Stimulated activated CD8-positive, alpha-beta memory T cell treated with anti-CD3 and anti-CD28 coated beads, Interleukin-2, amount 100 ng/mL, for 48 hours (primary cell): ENCODE data around the gene CTNNA2.

ENCODE experiments used
- DNase-seq, 2 donors: peaks; one replicate each; pipeline ENCODE4 v3.0.0-alpha.2; 2020; ENCODE audit warnings: low read depth in 2 of 2

The CTNNA2 gene

GRCh38 chr2:79512442-79513401, at the start of gene CTNNA2:
Gene CTNNA2 (plus strand): TSS chr2:79513051.
- DNase-seq, result peak; percentile 2 to 8

GRCh38 chr2:79487399-79487798, 25.5 kb upstream of the CTNNA2 start:
- no peak for DNase-seq

GRCh38 chr2:79511320-79511951, 1.4 kb upstream of the CTNNA2 start:
- no peak for DNase-seq

- no peak for DNase-seq
These were observed 860 bp downstream of the CTNNA2 start for GRCh38 chr2:79513711-79514110.

GRCh38 chr2:79529636-79530035, 16.8 kb downstream of the CTNNA2 start:
- DNase-seq, result no peak

GRCh38 chr2:79530443-79530842, 17.6 kb downstream of the CTNNA2 start:
- DNase-seq, result no peak

GRCh38 chr2:79547568-79547967, 34.7 kb downstream of the CTNNA2 start:
- DNase-seq, result no peak

GRCh38 chr2:79552653-79553052, 39.8 kb downstream of the CTNNA2 start:
- DNase-seq, result no peak

- no peak for DNase-seq
These were observed 42.0 kb downstream of the CTNNA2 start for GRCh38 chr2:79554899-79555298.

- DNase-seq, result no peak
These were observed 51.2 kb downstream of the CTNNA2 start for GRCh38 chr2:79564065-79564464.

GRCh38 chr2:79569048-79569447, 56.2 kb downstream of the CTNNA2 start:
- DNase-seq, result no peak

GRCh38 chr2:79573895-79574674, 61.2 kb downstream of the CTNNA2 start:
- no peak for DNase-seq

- no peak for DNase-seq
These were observed 63.6 kb downstream of the CTNNA2 start for GRCh38 chr2:79576451-79576850.

GRCh38 chr2:79578952-79579351, 66.1 kb downstream of the CTNNA2 start:
- DNase-seq, result no peak

- DNase-seq, result no peak
These were observed 67.3 kb downstream of the CTNNA2 start for GRCh38 chr2:79580175-79580574.

- no peak for DNase-seq
These were observed 73.0 kb downstream of the CTNNA2 start for GRCh38 chr2:79585701-79586433.

GRCh38 chr2:79591281-79591680, 78.4 kb downstream of the CTNNA2 start:
- no peak for DNase-seq

GRCh38 chr2:79593237-79593867, 80.5 kb downstream of the CTNNA2 start:
- DNase-seq, result no peak

- DNase-seq, result no peak
These were observed 83.6 kb downstream of the CTNNA2 start for GRCh38 chr2:79596403-79596802.

GRCh38 chr2:79604748-79605147, 91.9 kb downstream of the CTNNA2 start:
- DNase-seq, result no peak

GRCh38 chr2:79611448-79612016, 98.7 kb downstream of the CTNNA2 start:
- no peak for DNase-seq
